GM12878 (cell line): ENCODE results near the gene SOWAHD. TPM values are rescaled to one million over a fixed set of nuclear protein-coding genes. Genes with fewer than 3 reads are reported as not detected.

Experiments
- BHLHE40 ChIP-seq, 2 experiments: fragments of 450-650 bp in 1 of 2; IDR thresholded peaks; 2 replicates each; pipeline ENCODE4 v1.6.1; 2011 to 2017; ENCODE audit warnings: low read depth in 2 of 2, borderline replicate concordance in 1 of 2, improper control_type of control experiment in 1 of 2, low read length in 1 of 2, mild to moderate bottlenecking in 1 of 2
- BMI1 ChIP-seq: fragments of 450-650 bp; IDR thresholded peaks from 2 replicates; pipeline ENCODE4 v1.6.1; 2016; ENCODE audit warnings: mild to moderate bottlenecking, moderate library complexity, borderline replicate concordance
- CBX5 ChIP-seq: sonication (generic); IDR thresholded peaks from 2 replicates; pipeline ENCODE4 v1.6.1; 2016; ENCODE audit warnings: low read depth, moderate library complexity, mild to moderate bottlenecking, inconsistent platforms
- ESRRA ChIP-seq: IDR thresholded peaks from 2 replicates; pipeline ENCODE4 v1.6.1; 2012; ENCODE audit warnings: mild to moderate bottlenecking, low read length, improper control_type of control experiment
- GATAD2B ChIP-seq: fragments of 450-650 bp; conservative IDR thresholded peaks from 2 replicates; pipeline ENCODE4 v1.6.1; 2017; ENCODE audit warnings: low read depth, mild to moderate bottlenecking, moderate library complexity
- JUND ChIP-seq: IDR thresholded peaks from 2 replicates; pipeline ENCODE4 v1.6.1; 2012; ENCODE audit warnings: low read depth, mild to moderate bottlenecking, low read length, improper control_type of control experiment, moderate library complexity
- KDM1A ChIP-seq: fragments of 200-600 bp; sonication (generic); IDR thresholded peaks from 2 replicates; pipeline ENCODE4 v1.6.1; 2016; ENCODE audit warnings: borderline replicate concordance
- LARP7 ChIP-seq: fragments of 450-650 bp; IDR thresholded peaks from 2 replicates; pipeline ENCODE4 v1.6.1; 2017; ENCODE audit warnings: mild to moderate bottlenecking
- MEF2A ChIP-seq: IDR thresholded peaks from 2 replicates; pipeline ENCODE4 v1.6.1; 2011; ENCODE audit warnings: low read depth, mild to moderate bottlenecking, low read length, moderate library complexity; ENCODE audit not compliant: insufficient read depth
- MXI1 ChIP-seq: fragments of 150-350 bp; IDR thresholded peaks from 2 replicates; pipeline ENCODE4 v1.6.1; 2011; ENCODE audit warnings: low read depth, mild to moderate bottlenecking, inconsistent platforms, low read length, improper control_type of control experiment
- MYC ChIP-seq: IDR thresholded peaks from 2 replicates; pipeline ENCODE4 v1.6.1; 2011; ENCODE audit warnings: mild to moderate bottlenecking, low read length, moderate library complexity, inconsistent platforms; ENCODE audit not compliant: insufficient read depth, insufficient replicate concordance, insufficient read length, severe bottlenecking
- NR2F1 ChIP-seq: fragments of 450-650 bp; conservative IDR thresholded peaks from 2 replicates; pipeline ENCODE4 v1.6.1; 2017; ENCODE audit warnings: mild to moderate bottlenecking
- RAD21 ChIP-seq: IDR thresholded peaks from 2 replicates; pipeline ENCODE4 v1.6.1; 2011; ENCODE audit warnings: mild to moderate bottlenecking, low read depth, low read length, moderate library complexity; ENCODE audit not compliant: insufficient read depth
- SREBF1 ChIP-seq: IDR thresholded peaks from 2 replicates; pipeline ENCODE4 v1.6.1; 2012; ENCODE audit warnings: mild to moderate bottlenecking, low read length
- ZSCAN29 ChIP-seq: fragments of 450-650 bp; IDR thresholded peaks from 2 replicates; pipeline ENCODE4 v1.6.1; 2017; ENCODE audit warnings: mild to moderate bottlenecking, moderate library complexity
- polyA plus RNA-seq, 11 experiments: library from polyadenylated mRNA; depleted of rRNA in 4 of 11; unstranded in 6 of 11; stranded (reverse) in 5 of 11; fragments of >200 nt; fragmentation: Nextera tagmentation in 4 of 11; fragmentation: Illumina TruSeq in 1 of 11; extraction: Ambion mirVana in 4 of 11; extraction: Trizol in 1 of 11; gene quantifications; 1 replicate in 1 of 11; 2 replicates in 10 of 11; pipeline versions ENCODE4 v1.2.1 to v1.2.3, GENCODE V29; 2011 to 2016; ENCODE audit warnings: inconsistent platforms in 2 of 11, missing spikeins in 2 of 11, low read depth in 1 of 11
- total RNA-seq, 4 experiments: library from RNA; depleted of rRNA in 3 of 4; stranded (reverse); fragments of >200 nt in 3 of 4; fragmentation: Illumina TruSeq in 1 of 4; extraction: Trizol in 1 of 4; gene quantifications; 2 replicates each; pipeline versions ENCODE4 v1.2.1 to v1.2.3, GENCODE V29; 2013 to 2021
- TF ChIP-seq, protein P1 (sequence below): fragments of 450-650 bp; IDR thresholded peaks from 2 replicates; pipeline ENCODE4 v1.6.1; 2016; ENCODE audit warnings: mild to moderate bottlenecking
- TF ChIP-seq, protein P2 (sequence below): fragments of 450-650 bp; IDR thresholded peaks from 2 replicates; pipeline ENCODE4 v1.6.1; 2017; ENCODE audit warnings: mild to moderate bottlenecking, moderate library complexity
- TF ChIP-seq, protein P3 (sequence below): fragments of 450-650 bp; IDR thresholded peaks from 2 replicates; pipeline ENCODE4 v1.6.1; 2016; ENCODE audit warnings: mild to moderate bottlenecking
- TF ChIP-seq, protein P4 (sequence below): fragments of 450-650 bp; IDR thresholded peaks from 2 replicates; pipeline ENCODE4 v1.6.1; 2017; ENCODE audit warnings: borderline replicate concordance
- TF ChIP-seq, protein P5 (sequence below): fragments of 450-650 bp; conservative IDR thresholded peaks from 2 replicates; pipeline ENCODE4 v1.6.1; 2017; ENCODE audit warnings: mild to moderate bottlenecking, moderate library complexity

SOWAHD gene
- total and polyA plus RNA-seq, 10 of the 15 experiments (the other 5 are each of a cell fraction or from before 2014, with no cell fraction given), result 0.27 to 7.4 (median 2.6) TPM

DNA sequence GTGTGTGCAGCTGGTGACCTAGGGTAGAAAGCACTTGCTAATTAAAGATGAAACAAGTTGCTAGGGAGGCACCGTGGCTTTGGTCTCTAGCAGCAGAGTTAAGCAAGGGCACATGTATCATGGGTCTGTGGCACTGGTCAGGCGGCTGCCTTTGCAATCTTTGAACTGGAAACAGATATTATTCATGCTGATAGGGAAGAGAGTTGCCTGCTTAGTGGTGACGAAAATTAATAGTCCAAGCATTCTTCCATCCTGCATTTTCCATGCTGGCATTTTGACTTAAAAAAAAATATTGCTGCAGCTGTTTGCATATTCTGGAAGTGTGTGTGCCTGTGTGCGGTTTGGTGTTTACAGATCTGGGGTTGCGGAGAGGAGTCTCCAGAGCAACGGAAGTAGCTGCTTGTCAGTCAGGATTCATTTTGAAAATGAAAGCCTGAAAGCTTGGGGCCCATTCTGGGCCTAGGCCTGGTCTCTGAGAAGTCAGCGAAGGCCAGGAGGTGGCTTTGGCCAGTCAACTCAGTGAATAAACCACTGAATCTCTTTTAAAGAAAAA is 2.3 kb upstream of the SOWAHD start (continued):
- TF ChIP-seq, protein P1, sequence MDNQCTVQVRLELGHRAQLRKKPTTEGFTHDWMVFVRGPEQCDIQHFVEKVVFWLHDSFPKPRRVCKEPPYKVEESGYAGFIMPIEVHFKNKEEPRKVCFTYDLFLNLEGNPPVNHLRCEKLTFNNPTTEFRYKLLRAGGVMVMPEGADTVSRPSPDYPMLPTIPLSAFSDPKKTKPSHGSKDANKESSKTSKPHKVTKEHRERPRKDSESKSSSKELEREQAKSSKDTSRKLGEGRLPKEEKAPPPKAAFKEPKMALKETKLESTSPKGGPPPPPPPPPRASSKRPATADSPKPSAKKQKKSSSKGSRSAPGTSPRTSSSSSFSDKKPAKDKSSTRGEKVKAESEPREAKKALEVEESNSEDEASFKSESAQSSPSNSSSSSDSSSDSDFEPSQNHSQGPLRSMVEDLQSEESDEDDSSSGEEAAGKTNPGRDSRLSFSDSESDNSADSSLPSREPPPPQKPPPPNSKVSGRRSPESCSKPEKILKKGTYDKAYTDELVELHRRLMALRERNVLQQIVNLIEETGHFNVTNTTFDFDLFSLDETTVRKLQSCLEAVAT, result peak; percentile 77; the same call in 1 of the 2 replicates
- no peak for TF ChIP-seq CBX5
- TF ChIP-seq SREBF1, result peak; percentile 40; the same call in 1 of the 2 replicates
- TF ChIP-seq, protein P2, sequence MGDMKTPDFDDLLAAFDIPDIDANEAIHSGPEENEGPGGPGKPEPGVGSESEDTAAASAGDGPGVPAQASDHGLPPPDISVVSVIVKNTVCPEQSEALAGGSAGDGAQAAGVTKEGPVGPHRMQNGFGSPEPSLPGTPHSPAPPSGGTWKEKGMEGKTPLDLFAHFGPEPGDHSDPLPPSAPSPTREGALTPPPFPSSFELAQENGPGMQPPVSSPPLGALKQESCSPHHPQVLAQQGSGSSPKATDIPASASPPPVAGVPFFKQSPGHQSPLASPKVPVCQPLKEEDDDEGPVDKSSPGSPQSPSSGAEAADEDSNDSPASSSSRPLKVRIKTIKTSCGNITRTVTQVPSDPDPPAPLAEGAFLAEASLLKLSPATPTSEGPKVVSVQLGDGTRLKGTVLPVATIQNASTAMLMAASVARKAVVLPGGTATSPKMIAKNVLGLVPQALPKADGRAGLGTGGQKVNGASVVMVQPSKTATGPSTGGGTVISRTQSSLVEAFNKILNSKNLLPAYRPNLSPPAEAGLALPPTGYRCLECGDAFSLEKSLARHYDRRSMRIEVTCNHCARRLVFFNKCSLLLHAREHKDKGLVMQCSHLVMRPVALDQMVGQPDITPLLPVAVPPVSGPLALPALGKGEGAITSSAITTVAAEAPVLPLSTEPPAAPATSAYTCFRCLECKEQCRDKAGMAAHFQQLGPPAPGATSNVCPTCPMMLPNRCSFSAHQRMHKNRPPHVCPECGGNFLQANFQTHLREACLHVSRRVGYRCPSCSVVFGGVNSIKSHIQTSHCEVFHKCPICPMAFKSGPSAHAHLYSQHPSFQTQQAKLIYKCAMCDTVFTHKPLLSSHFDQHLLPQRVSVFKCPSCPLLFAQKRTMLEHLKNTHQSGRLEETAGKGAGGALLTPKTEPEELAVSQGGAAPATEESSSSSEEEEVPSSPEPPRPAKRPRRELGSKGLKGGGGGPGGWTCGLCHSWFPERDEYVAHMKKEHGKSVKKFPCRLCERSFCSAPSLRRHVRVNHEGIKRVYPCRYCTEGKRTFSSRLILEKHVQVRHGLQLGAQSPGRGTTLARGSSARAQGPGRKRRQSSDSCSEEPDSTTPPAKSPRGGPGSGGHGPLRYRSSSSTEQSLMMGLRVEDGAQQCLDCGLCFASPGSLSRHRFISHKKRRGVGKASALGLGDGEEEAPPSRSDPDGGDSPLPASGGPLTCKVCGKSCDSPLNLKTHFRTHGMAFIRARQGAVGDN, result peak; percentile 78
- peak; percentile 82 for TF ChIP-seq BHLHE40 (IDR thresholded peaks at IDR 0.05; ENCODE audit: borderline replicate concordance in 1 of 2, low read depth in 2 of 2, low read length in 1 of 2)
- TF ChIP-seq ZSCAN29, result no peak
- TF ChIP-seq ESRRA, result peak; percentile 71; the same call in 1 of the 2 replicates
- no peak for TF ChIP-seq LARP7
- TF ChIP-seq, protein P3, sequence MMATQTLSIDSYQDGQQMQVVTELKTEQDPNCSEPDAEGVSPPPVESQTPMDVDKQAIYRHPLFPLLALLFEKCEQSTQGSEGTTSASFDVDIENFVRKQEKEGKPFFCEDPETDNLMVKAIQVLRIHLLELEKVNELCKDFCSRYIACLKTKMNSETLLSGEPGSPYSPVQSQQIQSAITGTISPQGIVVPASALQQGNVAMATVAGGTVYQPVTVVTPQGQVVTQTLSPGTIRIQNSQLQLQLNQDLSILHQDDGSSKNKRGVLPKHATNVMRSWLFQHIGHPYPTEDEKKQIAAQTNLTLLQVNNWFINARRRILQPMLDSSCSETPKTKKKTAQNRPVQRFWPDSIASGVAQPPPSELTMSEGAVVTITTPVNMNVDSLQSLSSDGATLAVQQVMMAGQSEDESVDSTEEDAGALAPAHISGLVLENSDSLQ, result peak; percentile 96
- peak; percentile 71; the same call in 1 of the 2 replicates for TF ChIP-seq NR2F1
- no peak for TF ChIP-seq RAD21
- no peak for TF ChIP-seq KDM1A
- TF ChIP-seq, protein P4, sequence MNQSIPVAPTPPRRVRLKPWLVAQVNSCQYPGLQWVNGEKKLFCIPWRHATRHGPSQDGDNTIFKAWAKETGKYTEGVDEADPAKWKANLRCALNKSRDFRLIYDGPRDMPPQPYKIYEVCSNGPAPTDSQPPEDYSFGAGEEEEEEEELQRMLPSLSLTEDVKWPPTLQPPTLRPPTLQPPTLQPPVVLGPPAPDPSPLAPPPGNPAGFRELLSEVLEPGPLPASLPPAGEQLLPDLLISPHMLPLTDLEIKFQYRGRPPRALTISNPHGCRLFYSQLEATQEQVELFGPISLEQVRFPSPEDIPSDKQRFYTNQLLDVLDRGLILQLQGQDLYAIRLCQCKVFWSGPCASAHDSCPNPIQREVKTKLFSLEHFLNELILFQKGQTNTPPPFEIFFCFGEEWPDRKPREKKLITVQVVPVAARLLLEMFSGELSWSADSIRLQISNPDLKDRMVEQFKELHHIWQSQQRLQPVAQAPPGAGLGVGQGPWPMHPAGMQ, result no peak
- TF ChIP-seq GATAD2B, result no peak; the same call in none of the 2 replicates
- TF ChIP-seq JUND, result peak; percentile 91
- peak; percentile 85 for TF ChIP-seq BMI1
- TF ChIP-seq MEF2A, result no peak
- TF ChIP-seq MYC, result no peak
- TF ChIP-seq, protein P5, sequence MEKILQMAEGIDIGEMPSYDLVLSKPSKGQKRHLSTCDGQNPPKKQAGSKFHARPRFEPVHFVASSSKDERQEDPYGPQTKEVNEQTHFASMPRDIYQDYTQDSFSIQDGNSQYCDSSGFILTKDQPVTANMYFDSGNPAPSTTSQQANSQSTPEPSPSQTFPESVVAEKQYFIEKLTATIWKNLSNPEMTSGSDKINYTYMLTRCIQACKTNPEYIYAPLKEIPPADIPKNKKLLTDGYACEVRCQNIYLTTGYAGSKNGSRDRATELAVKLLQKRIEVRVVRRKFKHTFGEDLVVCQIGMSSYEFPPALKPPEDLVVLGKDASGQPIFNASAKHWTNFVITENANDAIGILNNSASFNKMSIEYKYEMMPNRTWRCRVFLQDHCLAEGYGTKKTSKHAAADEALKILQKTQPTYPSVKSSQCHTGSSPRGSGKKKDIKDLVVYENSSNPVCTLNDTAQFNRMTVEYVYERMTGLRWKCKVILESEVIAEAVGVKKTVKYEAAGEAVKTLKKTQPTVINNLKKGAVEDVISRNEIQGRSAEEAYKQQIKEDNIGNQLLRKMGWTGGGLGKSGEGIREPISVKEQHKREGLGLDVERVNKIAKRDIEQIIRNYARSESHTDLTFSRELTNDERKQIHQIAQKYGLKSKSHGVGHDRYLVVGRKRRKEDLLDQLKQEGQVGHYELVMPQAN, result 0 out of 2 replicates have a peak, but pooled peaks have one; percentile 63
- TF ChIP-seq MXI1, result peak; percentile 87
